HG02852 (cell line): ENCODE results near the gene TMEM184B.

Experiments
- ATAC-seq: cut with Tn5 transposase; IDR thresholded peaks from one replicate; pipeline ENCODE4 v1.9.1; 2021; ENCODE audit warnings: mild to moderate bottlenecking, moderate library complexity; ENCODE audit not compliant: unreplicated experiment

Gene TMEM184B

DNA sequence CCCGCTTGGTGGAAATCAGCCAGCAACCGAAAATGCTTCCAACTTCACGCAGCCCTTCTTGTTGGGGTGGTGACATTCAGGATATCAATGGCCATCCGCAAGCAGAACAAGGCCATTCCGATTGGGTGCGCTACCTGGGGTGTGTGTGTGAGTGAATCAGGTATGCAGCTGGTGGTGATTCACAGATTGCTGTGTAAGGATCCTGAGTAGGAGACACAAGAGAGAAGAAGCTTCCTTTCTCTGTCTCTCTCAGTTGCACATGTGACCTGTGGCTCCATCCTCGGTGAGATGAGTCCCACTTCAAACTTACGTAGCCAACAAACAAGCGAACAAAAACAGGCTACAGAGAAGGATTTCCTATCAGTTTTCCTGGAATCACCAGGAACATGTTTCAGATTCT is 9.6 kb upstream of the TMEM184B start:
- no peak for ATAC-seq

DNA sequence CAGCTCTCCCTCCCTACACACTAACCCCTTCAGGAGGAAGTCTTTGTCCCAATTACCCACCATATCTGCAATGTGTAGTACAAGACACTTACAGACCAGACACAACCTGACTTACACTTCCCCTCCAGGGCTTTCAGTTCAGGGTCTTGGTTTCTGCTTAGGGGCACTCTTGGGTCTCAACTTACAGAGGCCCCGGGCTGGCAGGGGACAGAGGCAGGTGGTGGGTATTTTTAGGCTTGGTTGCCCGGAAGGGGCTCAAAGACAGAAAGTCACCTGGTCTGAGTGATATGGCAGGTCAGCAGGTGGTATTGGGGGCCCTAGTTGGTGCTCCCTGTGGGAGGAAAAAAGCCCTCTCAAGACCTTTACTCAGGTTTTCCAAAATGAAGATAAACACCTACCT is 3.4 kb upstream of the TMEM184B start:
- ATAC-seq = no peak

- no peak for ATAC-seq
Measured at GRCh38 chr22:38273135-38273826, 471 bp upstream of the TMEM184B start.

DNA sequence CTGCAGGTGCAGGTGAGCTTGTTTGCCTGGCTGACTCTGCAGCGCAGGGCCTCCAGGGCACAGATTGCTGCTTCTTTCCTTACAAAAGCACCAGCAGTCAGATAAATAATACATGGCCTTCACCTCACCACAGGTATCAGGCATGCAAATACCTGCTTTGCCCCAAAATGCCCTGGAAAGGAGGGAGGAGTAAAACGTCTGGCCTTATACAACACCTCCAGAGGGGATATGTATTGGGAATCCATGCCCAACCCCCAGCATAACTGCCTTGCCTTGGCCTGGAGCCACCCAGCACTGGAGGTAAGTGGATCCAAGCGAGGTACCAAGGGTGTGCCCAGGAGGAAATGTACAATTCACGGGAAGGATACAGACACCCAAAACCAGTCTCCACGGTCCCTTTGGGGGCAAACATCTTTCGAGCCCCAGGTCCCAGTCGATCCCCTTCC is 860 bp downstream of the TMEM184B start:
- no peak for ATAC-seq

DNA sequence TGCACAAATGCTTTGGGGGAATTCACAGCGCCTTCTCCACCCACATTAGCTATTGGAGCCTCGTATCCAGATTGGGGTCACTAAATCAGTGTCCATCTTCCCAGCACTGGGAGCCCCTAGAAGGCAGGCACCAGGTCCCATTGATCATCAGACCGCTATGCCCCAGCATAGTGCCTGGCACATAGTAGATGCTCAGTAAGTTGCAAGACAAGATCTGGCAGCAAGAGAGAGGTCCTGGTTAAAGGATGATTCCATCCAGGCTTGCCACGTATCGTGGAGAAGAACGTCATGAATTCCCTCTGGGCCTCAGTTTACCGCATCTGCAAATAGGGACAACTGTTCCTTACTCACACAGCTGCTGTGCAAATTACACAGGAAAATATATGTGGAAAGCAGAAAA is 1.7 kb downstream of the TMEM184B start:
- ATAC-seq = no peak

- no peak for ATAC-seq
Measured at GRCh38 chr22:38270091-38270992, 2.5 kb downstream of the TMEM184B start.

DNA sequence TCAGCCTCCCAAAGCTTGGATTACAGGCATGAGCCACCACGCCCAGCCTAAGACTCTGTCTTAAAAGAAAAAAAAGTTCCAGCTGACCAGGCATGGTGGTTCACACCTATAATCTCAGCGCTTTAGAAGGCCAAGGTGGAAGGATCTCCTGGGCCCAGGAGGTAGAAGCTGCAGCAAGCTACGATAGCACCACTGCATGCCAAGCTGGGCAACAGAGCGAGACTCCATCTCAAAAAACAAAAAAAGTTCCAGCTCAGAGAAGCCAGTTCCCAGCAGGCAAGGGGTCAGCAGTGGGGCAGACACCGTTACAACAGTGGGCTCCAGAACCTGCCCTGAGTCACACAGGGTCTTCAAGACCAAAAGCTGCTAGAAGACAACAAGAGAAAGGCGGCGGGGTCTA is 3.3 kb downstream of the TMEM184B start:
- ATAC-seq = no peak

GRCh38 chr22:38267086-38267485 is 5.7 kb downstream of the TMEM184B start:
- no peak for ATAC-seq

DNA sequence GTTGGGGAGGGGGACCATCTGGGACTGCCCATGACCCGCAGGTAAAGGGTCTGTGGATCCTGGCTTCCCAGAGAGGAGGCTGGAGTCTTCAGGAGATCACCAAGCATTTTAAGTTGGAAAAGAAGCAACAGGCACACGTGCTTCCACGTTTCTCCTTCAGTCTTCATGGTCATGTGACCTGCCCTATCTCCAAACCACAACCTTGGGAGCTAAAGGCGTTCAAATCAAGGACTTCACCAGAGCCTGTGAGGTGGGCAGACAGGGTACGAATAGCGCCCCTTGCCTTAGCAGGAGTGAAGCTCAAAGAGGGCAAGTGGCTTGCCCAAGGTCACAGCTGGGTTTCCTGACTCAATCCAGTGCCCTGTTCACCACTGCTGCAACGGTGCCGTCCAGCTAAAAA is 6.7 kb downstream of the TMEM184B start:
- no peak for ATAC-seq

DNA sequence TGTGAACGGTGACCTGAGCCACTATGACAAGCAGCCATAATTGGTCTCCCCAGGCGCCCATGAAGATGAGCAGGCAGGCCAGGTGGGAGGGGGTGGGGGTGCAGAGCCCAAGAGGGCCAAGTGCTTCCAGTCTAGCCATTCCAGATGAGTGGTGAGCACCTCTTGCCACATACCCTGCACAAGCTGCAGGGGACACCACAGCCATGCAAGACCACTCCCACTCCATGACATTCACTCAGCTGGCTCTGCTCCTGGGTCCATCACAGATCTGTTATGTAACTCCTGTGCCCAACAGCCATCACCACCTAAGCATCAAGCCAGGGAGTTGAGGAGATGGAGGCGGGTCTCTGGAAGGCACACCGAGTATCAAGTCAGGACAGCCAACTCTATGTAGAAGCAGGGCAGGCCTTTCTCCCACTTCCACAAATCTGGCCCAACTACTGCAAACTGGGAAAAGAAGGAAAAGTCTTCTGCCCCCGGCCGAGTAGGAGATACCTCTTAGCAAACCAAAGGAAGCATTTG is 8.4 kb downstream of the TMEM184B start:
- no peak for ATAC-seq

GRCh38 chr22:38262051-38262795 is 10.6 kb downstream of the TMEM184B start:
- ATAC-seq = no peak

- no peak for ATAC-seq
Measured at GRCh38 chr22:38260761-38261681, 11.8 kb downstream of the TMEM184B start.

DNA sequence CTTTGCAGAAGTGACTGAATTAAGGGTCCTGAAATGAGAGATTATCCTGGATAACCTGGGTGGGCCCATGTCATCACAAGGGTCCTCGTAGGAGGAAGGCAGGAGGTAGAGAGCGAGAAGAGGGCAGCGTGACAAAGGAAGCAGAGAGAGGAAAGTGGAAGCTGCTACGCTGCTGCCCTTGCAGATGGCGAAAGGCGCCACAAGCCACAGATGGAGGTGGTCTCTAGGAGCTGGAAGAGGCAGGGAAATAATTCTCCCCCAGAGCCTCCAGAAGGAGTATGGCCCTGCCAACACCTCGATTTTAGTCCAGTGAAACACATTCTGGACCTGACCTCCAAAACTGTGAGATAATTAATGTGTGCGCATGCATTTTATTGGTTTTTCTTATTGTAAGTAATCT is 13.4 kb downstream of the TMEM184B start:
- ATAC-seq = no peak

DNA sequence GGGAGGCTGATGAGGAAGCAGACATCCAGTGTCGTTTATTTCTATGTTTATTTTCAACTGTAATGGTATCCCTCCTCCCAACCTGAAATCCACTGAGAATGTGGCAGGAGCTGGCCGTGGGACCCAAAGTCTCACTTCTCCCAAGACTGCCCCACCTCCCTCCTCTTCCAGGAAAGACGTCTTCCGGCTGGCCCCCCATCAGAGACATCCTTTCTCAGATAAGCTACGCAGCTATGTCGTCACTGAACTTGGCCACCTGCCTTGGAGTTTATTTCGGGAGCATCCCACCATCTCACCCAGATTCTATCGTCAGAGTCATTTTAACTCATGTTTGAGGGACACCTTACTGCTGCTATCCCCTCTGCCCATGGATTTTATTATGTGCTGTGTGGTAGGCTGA is 13.9 kb downstream of the TMEM184B start:
- no peak for ATAC-seq

DNA sequence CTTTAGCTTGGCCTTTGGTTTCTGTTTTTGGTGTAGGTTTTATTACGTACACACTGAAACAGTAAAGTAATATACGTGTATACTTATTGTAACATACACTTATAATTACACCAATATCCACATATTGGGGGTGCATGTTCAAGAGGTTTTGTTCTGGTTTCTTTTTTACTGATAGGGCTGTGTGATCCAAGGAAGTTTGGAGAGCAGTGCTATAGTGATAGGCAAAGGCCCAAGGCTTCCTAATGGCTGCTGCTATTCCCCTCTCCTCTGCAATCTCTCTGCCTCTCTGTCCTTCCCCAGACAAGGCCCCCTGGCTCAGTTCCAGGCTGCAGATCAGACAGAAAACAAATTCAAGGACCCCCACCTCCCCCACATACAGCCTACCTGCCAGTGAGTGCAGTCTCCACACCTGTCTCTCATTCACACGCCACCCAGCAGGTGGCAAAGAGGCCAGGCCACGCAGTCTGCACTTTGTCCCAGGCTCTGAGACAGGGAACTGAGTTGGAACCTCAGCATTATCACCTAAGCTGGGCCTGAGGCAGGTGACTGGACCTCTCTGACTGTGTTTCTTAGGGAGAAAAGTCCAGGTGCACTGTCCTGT is 15.1 kb downstream of the TMEM184B start:
- ATAC-seq = no peak

GRCh38 chr22:38257181-38257580 is 15.6 kb downstream of the TMEM184B start:
- ATAC-seq = no peak

DNA sequence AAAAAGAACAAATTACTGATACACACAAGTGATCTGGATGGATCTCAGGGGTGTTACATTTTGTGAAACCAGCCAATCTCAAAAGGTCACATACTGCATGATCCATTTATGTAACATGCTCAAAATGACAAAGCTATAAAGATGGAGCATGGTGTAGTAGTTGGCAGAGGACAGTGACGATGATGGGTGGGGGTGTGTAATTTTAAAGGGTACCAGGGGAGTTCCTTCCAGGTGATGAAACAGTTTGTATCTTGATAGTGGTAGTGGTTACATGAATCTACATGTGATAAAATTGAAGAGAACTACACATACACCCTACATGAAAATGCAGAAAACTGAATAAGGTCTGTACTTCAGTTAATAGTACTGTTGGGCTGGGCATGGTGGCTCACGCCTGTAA is 17.1 kb downstream of the TMEM184B start:
- no peak for ATAC-seq

DNA sequence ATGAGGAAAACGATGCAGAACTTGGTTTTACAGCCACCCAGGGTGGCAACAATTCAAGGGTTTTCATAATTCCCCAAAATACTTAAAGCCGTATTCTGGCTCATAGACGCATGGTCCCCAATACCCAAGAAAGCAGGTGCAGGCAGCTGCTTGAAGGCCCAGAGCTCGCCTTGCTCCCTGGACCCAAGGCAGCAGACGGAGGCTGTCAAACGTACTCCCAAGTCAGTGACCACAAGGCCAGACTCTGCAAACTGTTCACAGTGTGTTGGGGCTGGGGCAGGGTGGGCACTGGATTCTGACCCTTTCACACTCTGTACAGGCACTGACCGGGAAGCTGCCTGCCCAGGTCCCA is 21.5 kb downstream of the TMEM184B start:
- no peak for ATAC-seq

- ATAC-seq = no peak
Measured at GRCh38 chr22:38250643-38251340, 22.0 kb downstream of the TMEM184B start.
